GM06990 (cell line): ENCODE results near the gene PDE11A.

Source experiments
- DNase-seq: peaks from one replicate; pipeline ENCODE4 v3.0.0-alpha.2; 2011; ENCODE audit not compliant: insufficient read length; ENCODE audit errors: extremely low read depth
- H3K27me3 ChIP-seq: replicated peaks from 2 replicates; pipeline ENCODE4 v1.6.0; 2011; ENCODE audit warnings: low read length; ENCODE audit not compliant: control insufficient read depth, insufficient read depth
- H3K36me3 ChIP-seq: 2 replicates; pipeline ENCODE4 v1.5.1; 2011; ENCODE audit warnings: low read length; ENCODE audit not compliant: control insufficient read depth, insufficient read depth
- H3K4me3 ChIP-seq: replicated peaks from 2 replicates; pipeline ENCODE4 v1.5.1; 2011; ENCODE audit warnings: low read depth, mild to moderate bottlenecking, control low read depth, low read length
- TF ChIP-seq, protein P1 (sequence below): IDR thresholded peaks from 2 replicates; pipeline ENCODE4 v1.5.1; 2011; ENCODE audit warnings: low read length, control low read depth, mild to moderate bottlenecking, inconsistent platforms; ENCODE audit not compliant: insufficient read depth, poor library complexity, severe bottlenecking

The PDE11A gene

DNA sequence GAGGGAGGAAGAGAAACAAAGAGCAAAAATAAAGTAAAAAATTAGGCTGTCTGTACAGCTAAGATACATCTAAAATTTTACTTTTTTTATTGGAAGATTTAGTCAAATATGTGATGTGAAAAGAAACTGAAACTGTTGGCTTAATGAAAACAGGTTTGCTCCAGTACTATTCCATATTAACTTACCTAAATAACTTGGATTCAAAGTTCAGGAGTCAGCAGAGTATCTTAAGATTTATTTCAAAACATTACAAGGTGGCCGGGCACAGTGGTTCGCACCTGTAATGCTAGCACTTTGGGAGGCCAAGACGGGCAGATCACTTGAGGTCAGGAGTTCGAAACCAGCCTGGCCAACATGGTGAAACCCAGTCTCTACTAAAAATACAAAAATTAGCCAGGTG, 197.9 kb downstream of the PDE11A start:
- DNase-seq = no peak
- no peak overlapping the region for H3K4me3 ChIP-seq
- no peaks in the 10 kb centered on the region for H3K36me3 ChIP-seq
- no peaks in the 10 kb centered on the region for H3K27me3 ChIP-seq
- TF ChIP-seq, protein P1, sequence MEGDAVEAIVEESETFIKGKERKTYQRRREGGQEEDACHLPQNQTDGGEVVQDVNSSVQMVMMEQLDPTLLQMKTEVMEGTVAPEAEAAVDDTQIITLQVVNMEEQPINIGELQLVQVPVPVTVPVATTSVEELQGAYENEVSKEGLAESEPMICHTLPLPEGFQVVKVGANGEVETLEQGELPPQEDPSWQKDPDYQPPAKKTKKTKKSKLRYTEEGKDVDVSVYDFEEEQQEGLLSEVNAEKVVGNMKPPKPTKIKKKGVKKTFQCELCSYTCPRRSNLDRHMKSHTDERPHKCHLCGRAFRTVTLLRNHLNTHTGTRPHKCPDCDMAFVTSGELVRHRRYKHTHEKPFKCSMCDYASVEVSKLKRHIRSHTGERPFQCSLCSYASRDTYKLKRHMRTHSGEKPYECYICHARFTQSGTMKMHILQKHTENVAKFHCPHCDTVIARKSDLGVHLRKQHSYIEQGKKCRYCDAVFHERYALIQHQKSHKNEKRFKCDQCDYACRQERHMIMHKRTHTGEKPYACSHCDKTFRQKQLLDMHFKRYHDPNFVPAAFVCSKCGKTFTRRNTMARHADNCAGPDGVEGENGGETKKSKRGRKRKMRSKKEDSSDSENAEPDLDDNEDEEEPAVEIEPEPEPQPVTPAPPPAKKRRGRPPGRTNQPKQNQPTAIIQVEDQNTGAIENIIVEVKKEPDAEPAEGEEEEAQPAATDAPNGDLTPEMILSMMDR = no peak

DNA sequence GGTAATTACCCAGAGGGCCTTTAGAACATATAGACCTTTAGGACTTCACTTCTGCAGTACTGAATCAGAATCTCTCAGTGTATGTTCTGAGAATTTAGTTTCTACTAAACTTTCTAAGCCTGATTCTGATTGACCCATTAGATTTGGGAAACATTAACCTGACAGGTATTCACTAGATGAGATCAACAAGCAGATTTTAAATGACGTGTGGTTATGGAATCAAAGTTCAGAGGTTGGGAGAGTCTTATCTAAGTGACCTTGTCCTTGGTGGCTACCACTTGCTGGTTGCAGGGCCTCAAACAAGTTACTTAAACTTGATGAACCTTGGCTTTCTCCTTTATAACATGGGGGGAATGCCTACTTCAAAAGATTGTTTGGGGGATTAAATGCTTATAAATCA, 198.7 kb downstream of the PDE11A start:
- Histone ChIP-seq H3K27me3 (no peaks in the 10 kb centered on the region), H3K4me3 (no peak overlapping the region), H3K36me3 (no peaks in the 10 kb centered on the region)
- TF ChIP-seq, protein P1 = no peak
- DNase-seq = no peak

DNA sequence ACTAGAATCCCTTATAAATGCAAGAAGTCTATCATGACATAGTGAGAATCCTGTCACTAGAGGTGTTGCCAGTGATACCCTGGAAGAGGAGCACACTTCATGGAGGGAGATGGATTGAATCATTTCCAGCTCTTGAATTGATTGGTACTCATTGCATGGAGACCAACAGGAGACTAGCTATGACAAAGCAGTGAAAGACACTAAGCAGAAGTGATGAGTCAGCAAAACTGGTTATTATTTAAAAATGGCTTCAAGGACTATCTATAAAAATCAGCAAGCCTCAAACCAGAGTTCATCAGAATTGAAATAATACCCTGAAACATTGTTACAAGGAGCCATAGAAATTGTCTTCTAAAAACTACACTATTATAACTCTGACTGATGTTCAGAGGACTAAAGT, 200.3 kb downstream of the PDE11A start:
- Histone ChIP-seq H3K36me3 (no peaks in the 10 kb centered on the region), H3K27me3 (no peaks in the 10 kb centered on the region), H3K4me3 (no peak overlapping the region)
- no peak for DNase-seq
- TF ChIP-seq, protein P1 = no peak

DNA sequence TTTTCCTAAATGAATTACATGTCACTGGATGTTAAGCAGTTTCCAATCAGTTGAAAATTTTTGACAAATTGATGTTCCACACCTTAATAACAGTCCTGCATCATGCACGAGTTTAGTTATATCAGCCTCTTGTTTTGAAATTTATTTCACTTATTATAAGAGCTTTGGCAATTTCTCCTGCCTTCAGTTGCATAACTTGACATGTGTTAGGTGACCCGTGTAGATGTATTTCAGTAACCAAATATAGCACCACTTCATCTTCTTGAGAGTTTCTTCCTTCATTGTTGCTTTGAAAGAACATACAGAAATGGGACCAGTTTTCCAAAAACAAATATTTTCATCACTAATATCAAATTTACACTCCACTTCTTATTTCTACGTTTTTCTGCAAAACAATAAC, 202.7 kb downstream of the PDE11A start:
- Histone ChIP-seq H3K27me3 (no peaks in the 10 kb centered on the region), H3K4me3 (no peak overlapping the region), H3K36me3 (no peaks in the 10 kb centered on the region)
- TF ChIP-seq, protein P1 = no peak
- no peak for DNase-seq

DNA sequence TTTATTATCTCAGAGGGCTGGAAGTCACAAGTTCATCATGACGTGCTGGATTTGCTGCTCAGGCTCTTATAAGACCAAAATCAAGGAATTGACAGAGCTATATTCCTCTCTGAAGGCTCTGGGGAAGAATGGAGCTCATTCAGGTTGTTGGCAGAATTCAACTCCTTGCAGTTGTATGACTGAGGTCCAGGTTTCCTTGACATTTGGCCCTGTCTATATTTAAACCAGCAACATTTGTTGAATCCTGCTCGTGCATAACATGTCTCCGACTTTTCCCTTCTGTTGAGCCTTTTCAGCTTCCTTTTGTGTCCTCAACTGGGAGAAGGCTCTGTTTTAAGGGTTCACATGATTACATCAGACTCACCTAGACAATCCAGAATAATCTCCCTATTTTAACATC, 203.4 kb downstream of the PDE11A start:
- DNase-seq = no peak
- TF ChIP-seq, protein P1 = no peak
- H3K4me3 ChIP-seq = no peak overlapping the region
- H3K27me3 ChIP-seq = no peaks in the 10 kb centered on the region
- no peaks in the 10 kb centered on the region for H3K36me3 ChIP-seq

DNA sequence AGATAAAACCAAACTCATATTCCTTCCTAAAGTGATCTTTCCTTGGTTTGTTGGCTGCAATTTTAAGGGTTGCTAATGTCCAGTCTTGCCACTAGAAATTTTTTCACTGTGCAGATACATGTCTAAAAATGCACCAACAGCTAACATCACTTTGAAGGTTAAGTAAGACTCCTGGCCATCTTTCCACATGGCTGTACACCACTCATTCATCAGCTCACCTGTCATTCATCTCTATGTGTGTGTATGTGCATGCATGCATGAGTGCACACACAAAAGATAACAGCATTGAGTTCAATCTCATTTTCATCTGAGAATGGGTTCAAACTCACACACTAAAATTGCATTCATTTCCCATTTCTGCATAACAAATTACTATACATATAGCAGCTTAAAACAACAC, 203.8 kb downstream of the PDE11A start:
- H3K27me3 ChIP-seq = no peaks in the 10 kb centered on the region
- H3K36me3 ChIP-seq = no peaks in the 10 kb centered on the region
- H3K4me3 ChIP-seq = no peak overlapping the region
- DNase-seq = no peak
- TF ChIP-seq, protein P1 = no peak
